DND-41 (cell line): ENCODE data around the gene DUSP12.

Experiments used
- ATAC-seq: fragments of 200-7000 bp; cut with Tn5 transposase; 3 replicates; pipeline ENCODE4 v1.9.1; 2021; ENCODE audit warnings: low read depth; ENCODE audit not compliant: insufficient read depth
- DNase-seq: peaks from one replicate; pipeline ENCODE4 v3.0.0-alpha.2; 2020
- H2AFZ ChIP-seq: 2 replicates; pipeline ENCODE4 v1.6.0; 2012; ENCODE audit warnings: low read depth, low read length
- H3K27ac ChIP-seq: 2 replicates; pipeline ENCODE4 v1.5.1; 2012; ENCODE audit warnings: low read length, inconsistent platforms
- H3K27me3 ChIP-seq: fragments of 200-600 bp; sonication (generic); 2 replicates; pipeline ENCODE4 v1.6.0; 2012; ENCODE audit warnings: low read length, mild to moderate bottlenecking, inconsistent platforms; ENCODE audit not compliant: insufficient read depth, poor library complexity
- H3K36me3 ChIP-seq: 2 replicates; pipeline ENCODE4 v1.5.1; 2012; ENCODE audit warnings: low read length, inconsistent platforms; ENCODE audit not compliant: insufficient read depth
- H3K4me1 ChIP-seq: 2 replicates; pipeline ENCODE4 v1.5.1; 2012; ENCODE audit warnings: mild to moderate bottlenecking, low read length; ENCODE audit not compliant: insufficient read depth
- H3K4me2 ChIP-seq: 2 replicates; pipeline ENCODE4 v1.6.0; 2012; ENCODE audit warnings: mild to moderate bottlenecking, moderate library complexity, low read length, inconsistent platforms; ENCODE audit not compliant: insufficient read depth
- H3K4me3 ChIP-seq, 2 experiments: fragments of 200-600 bp in 1 of 2; shearing (Covaris generic) in 1 of 2; 2 replicates each; pipeline ENCODE4 v1.5.1; 2012 to 2016; ENCODE audit warnings: inconsistent platforms in 2 of 2, low read length in 2 of 2, mild to moderate bottlenecking in 2 of 2, low read depth in 1 of 2, moderate library complexity in 1 of 2
- H3K79me2 ChIP-seq: 2 replicates; pipeline ENCODE4 v1.6.0; 2012; ENCODE audit warnings: low read length, inconsistent platforms; ENCODE audit not compliant: insufficient read depth
- H3K9ac ChIP-seq: 2 replicates; pipeline ENCODE4 v1.6.0; 2012; ENCODE audit warnings: low read depth, mild to moderate bottlenecking, inconsistent platforms, low read length, moderate library complexity
- H3K9me3 ChIP-seq: 2 replicates; pipeline ENCODE4 v1.5.1; 2012; ENCODE audit warnings: low read length, moderate library complexity, mild to moderate bottlenecking, inconsistent platforms; ENCODE audit not compliant: insufficient read depth, severe bottlenecking
- H4K20me1 ChIP-seq: 2 replicates; pipeline ENCODE4 v1.6.0; 2012; ENCODE audit warnings: low read length; ENCODE audit not compliant: insufficient read depth
- CTCF ChIP-seq: IDR thresholded peaks from 2 replicates; pipeline ENCODE4 v1.5.1; 2012; ENCODE audit warnings: borderline replicate concordance, low read length, moderate library complexity, mild to moderate bottlenecking; ENCODE audit not compliant: poor library complexity, severe bottlenecking; ENCODE audit errors: extremely low read depth
- EZH2 ChIP-seq: IDR thresholded peaks from 3 replicates; pipeline ENCODE4 v1.6.1; 2012; ENCODE audit warnings: borderline replicate concordance, low read depth, mild to moderate bottlenecking, moderate library complexity, low read length, inconsistent platforms; ENCODE audit not compliant: severe bottlenecking

Gene DUSP12

GRCh38 chr1:161770250-161770649 lies 20.7 kb downstream of the DUSP12 start:
- H3K36me3 ChIP-seq = no peaks in the 10 kb centered on the region; the same call in 1 of the 2 replicates
- ATAC-seq = no peak
- no peak overlapping the region for H3K4me3 ChIP-seq
- H4K20me1 ChIP-seq = peaks cover 11% of the 10 kb centered on the region; the same call in 1 of the 2 replicates
- H3K27ac ChIP-seq = no peak overlapping the region
- TF ChIP-seq EZH2 = no peak
- no peak for TF ChIP-seq CTCF
- DNase-seq = no peak
- peaks cover 79% of the 10 kb centered on the region for H3K4me1 ChIP-seq
- peaks cover 92% of the 10 kb centered on the region for H3K79me2 ChIP-seq
- H2AFZ ChIP-seq = no peak overlapping the region
- H3K9ac ChIP-seq = no peak overlapping the region
- no peaks in the 10 kb centered on the region for H3K9me3 ChIP-seq
- H3K4me2 ChIP-seq = peak overlapping the region; percentile 25; the same call in 1 of the 2 replicates
- H3K27me3 ChIP-seq = no peaks in the 10 kb centered on the region

- no peak overlapping the region for H3K27ac ChIP-seq
- DNase-seq = no peak
- peaks cover 97% of the 10 kb centered on the region for H3K79me2 ChIP-seq
- peak overlapping the region; percentile 25; the same call in 1 of the 2 replicates for H3K4me2 ChIP-seq
- ATAC-seq = no peak
- H3K9me3 ChIP-seq = no peaks in the 10 kb centered on the region
- no peak overlapping the region for H3K4me3 ChIP-seq
- no peaks in the 10 kb centered on the region; the same call in 1 of the 2 replicates for H3K36me3 ChIP-seq
- H2AFZ ChIP-seq = no peak overlapping the region
- no peak overlapping the region for H3K9ac ChIP-seq
- H3K4me1 ChIP-seq = peaks cover 75% of the 10 kb centered on the region
- TF ChIP-seq CTCF = no peak
- TF ChIP-seq EZH2 = no peak
- H3K27me3 ChIP-seq = no peaks in the 10 kb centered on the region
- H4K20me1 ChIP-seq = peaks cover 17% of the 10 kb centered on the region
These were observed 21.6 kb downstream of the DUSP12 start for GRCh38 chr1:161771161-161771560.

GRCh38 chr1:161771973-161772372 lies 22.4 kb downstream of the DUSP12 start:
- Histone ChIP-seq H3K4me1 (peaks cover 73% of the 10 kb centered on the region), H3K4me3 (no peak overlapping the region), H2AFZ (no peak overlapping the region), H4K20me1 (peaks cover 21% of the 10 kb centered on the region), H3K4me2 (peak overlapping the region; percentile 38), H3K27ac (peak overlapping the region; percentile 27), H3K27me3 (no peaks in the 10 kb centered on the region), H3K79me2 (peaks cover 97% of the 10 kb centered on the region), H3K36me3 (no peaks in the 10 kb centered on the region), H3K9ac (no peak overlapping the region), H3K9me3 (no peaks in the 10 kb centered on the region)
- TF ChIP-seq CTCF (no peak), EZH2 (no peak)
- DNase-seq (no peak), ATAC-seq (no peak)
